BLaER1 (cell line): ENCODE data around the gene EYA4.

Experiments used
- H3K27ac ChIP-seq: shearing (Covaris generic); formaldehyde crosslinking; 2 replicates; pipeline ENCODE4 v1.8.1; 2022
- H3K27me3 ChIP-seq: shearing (Covaris generic); formaldehyde crosslinking; 2 replicates; pipeline ENCODE4 v1.8.1; 2022
- H3K36me3 ChIP-seq: shearing (Covaris generic); formaldehyde crosslinking; 2 replicates; pipeline ENCODE4 v1.8.1; 2022
- H3K4me1 ChIP-seq: shearing (Covaris generic); formaldehyde crosslinking; 2 replicates; pipeline ENCODE4 v1.8.1; 2022
- H3K4me2 ChIP-seq: shearing (Covaris generic); formaldehyde crosslinking; 2 replicates; pipeline ENCODE4 v1.8.1; 2022
- H3K4me3 ChIP-seq: shearing (Covaris generic); formaldehyde crosslinking; 2 replicates; pipeline ENCODE4 v1.8.1; 2022
- H3K9ac ChIP-seq: shearing (Covaris generic); formaldehyde crosslinking; 2 replicates; pipeline ENCODE4 v1.8.1; 2022
- H3K9me3 ChIP-seq: shearing (Covaris generic); formaldehyde crosslinking; 2 replicates; pipeline ENCODE4 v1.8.1; 2022
- H4K20me1 ChIP-seq: shearing (Covaris generic); formaldehyde crosslinking; 2 replicates; pipeline ENCODE4 v1.8.1; 2022
- Cebpa-rat ChIP-seq: shearing (Covaris generic); IDR thresholded peaks from 2 replicates; pipeline ENCODE4 v1.8.1; 2022

Gene EYA4

GRCh38 chr6:133360194-133360593, 119.0 kb downstream of the EYA4 start:
- Histone ChIP-seq H3K27ac (no peak overlapping the region), H3K4me3 (no peak overlapping the region), H3K4me1 (no peaks in the 10 kb centered on the region), H3K36me3 (peaks cover 52% of the 10 kb centered on the region), H4K20me1 (no peaks in the 10 kb centered on the region), H3K4me2 (no peak overlapping the region), H3K9me3 (peaks cover 32% of the 10 kb centered on the region), H3K9ac (no peak overlapping the region), H3K27me3 (no peaks in the 10 kb centered on the region)
- no peak for TF ChIP-seq Cebpa-rat

- no peak overlapping the region for H3K4me3 ChIP-seq
- H4K20me1 ChIP-seq: no peaks in the 10 kb centered on the region
- H3K9ac ChIP-seq: no peak overlapping the region
- no peak for TF ChIP-seq Cebpa-rat
- H3K36me3 ChIP-seq: peaks cover 53% of the 10 kb centered on the region
- H3K9me3 ChIP-seq: peaks cover 30% of the 10 kb centered on the region
- no peaks in the 10 kb centered on the region for H3K27me3 ChIP-seq
- peak overlapping the region; percentile 27; the same call in 1 of the 2 replicates for H3K27ac ChIP-seq
- H3K4me2 ChIP-seq: no peak overlapping the region
- H3K4me1 ChIP-seq: peaks cover 13% of the 10 kb centered on the region
These were observed 121.7 kb downstream of the EYA4 start for GRCh38 chr6:133362813-133363212.

- TF ChIP-seq Cebpa-rat: no peak
- Histone ChIP-seq H3K4me2 (no peak overlapping the region), H3K27ac (no peak overlapping the region), H3K36me3 (peaks cover 37% of the 10 kb centered on the region), H4K20me1 (no peaks in the 10 kb centered on the region), H3K4me1 (peaks cover 38% of the 10 kb centered on the region), H3K4me3 (no peak overlapping the region), H3K9me3 (peaks cover 21% of the 10 kb centered on the region), H3K9ac (no peak overlapping the region), H3K27me3 (no peaks in the 10 kb centered on the region)
These were observed 127.5 kb downstream of the EYA4 start for GRCh38 chr6:133368664-133369063.

- H3K9ac ChIP-seq: no peak overlapping the region
- H3K27me3 ChIP-seq: no peaks in the 10 kb centered on the region
- H3K27ac ChIP-seq: no peak overlapping the region
- peak overlapping the region; percentile 36 for H3K4me2 ChIP-seq
- TF ChIP-seq Cebpa-rat: no peak
- no peaks in the 10 kb centered on the region for H4K20me1 ChIP-seq
- H3K9me3 ChIP-seq: peaks cover 10% of the 10 kb centered on the region
- peaks cover 38% of the 10 kb centered on the region for H3K4me1 ChIP-seq
- H3K36me3 ChIP-seq: peaks cover 26% of the 10 kb centered on the region; the same call in 1 of the 2 replicates
- H3K4me3 ChIP-seq: no peak overlapping the region
These were observed 128.7 kb downstream of the EYA4 start for GRCh38 chr6:133369773-133370272.

- H4K20me1 ChIP-seq: no peaks in the 10 kb centered on the region
- H3K36me3 ChIP-seq: no peaks in the 10 kb centered on the region; the same call in 1 of the 2 replicates
- no peak overlapping the region for H3K4me3 ChIP-seq
- no peaks in the 10 kb centered on the region for H3K9me3 ChIP-seq
- TF ChIP-seq Cebpa-rat: peak; percentile 12; the same call in 1 of the 2 replicates
- H3K27me3 ChIP-seq: no peaks in the 10 kb centered on the region
- peak overlapping the region; percentile 41 for H3K4me2 ChIP-seq
- no peak overlapping the region for H3K9ac ChIP-seq
- peak overlapping the region; percentile 47; the same call in 1 of the 2 replicates for H3K27ac ChIP-seq
- H3K4me1 ChIP-seq: peaks cover 55% of the 10 kb centered on the region
These were observed 135.6 kb downstream of the EYA4 start for GRCh38 chr6:133376743-133377142.

GRCh38 chr6:133377219-133377618, 136.1 kb downstream of the EYA4 start:
- peak overlapping the region; percentile 41 for H3K4me2 ChIP-seq
- no peaks in the 10 kb centered on the region for H3K27me3 ChIP-seq
- peak overlapping the region; percentile 47; the same call in 1 of the 2 replicates for H3K27ac ChIP-seq
- H3K9me3 ChIP-seq: no peaks in the 10 kb centered on the region
- no peaks in the 10 kb centered on the region; the same call in 1 of the 2 replicates for H3K36me3 ChIP-seq
- H3K9ac ChIP-seq: no peak overlapping the region
- H3K4me3 ChIP-seq: no peak overlapping the region
- TF ChIP-seq Cebpa-rat: no peak
- H3K4me1 ChIP-seq: peaks cover 60% of the 10 kb centered on the region
- no peaks in the 10 kb centered on the region for H4K20me1 ChIP-seq

GRCh38 chr6:133380047-133380446, 138.9 kb downstream of the EYA4 start:
- Histone ChIP-seq H3K9me3 (no peaks in the 10 kb centered on the region), H3K27ac (peak overlapping the region; percentile 3; the same call in 1 of the 2 replicates), H4K20me1 (no peaks in the 10 kb centered on the region), H3K4me3 (no peak overlapping the region), H3K36me3 (peaks cover 5% of the 10 kb centered on the region; the same call in 1 of the 2 replicates), H3K4me1 (peaks cover 88% of the 10 kb centered on the region), H3K9ac (no peak overlapping the region), H3K4me2 (peak overlapping the region; percentile 2; the same call in 1 of the 2 replicates), H3K27me3 (no peaks in the 10 kb centered on the region)
- TF ChIP-seq Cebpa-rat: no peak

- Histone ChIP-seq H3K4me3 (no peak overlapping the region), H3K9me3 (no peaks in the 10 kb centered on the region), H3K27me3 (no peaks in the 10 kb centered on the region), H3K27ac (peak overlapping the region; percentile 3; the same call in 1 of the 2 replicates), H3K4me1 (peaks cover 93% of the 10 kb centered on the region), H3K9ac (no peak overlapping the region), H3K4me2 (peak overlapping the region; percentile 49), H3K36me3 (peaks cover 5% of the 10 kb centered on the region; the same call in 1 of the 2 replicates), H4K20me1 (no peaks in the 10 kb centered on the region)
- TF ChIP-seq Cebpa-rat: no peak
These were observed 139.6 kb downstream of the EYA4 start for GRCh38 chr6:133380723-133381122.

- H3K27me3 ChIP-seq: no peaks in the 10 kb centered on the region
- no peaks in the 10 kb centered on the region for H3K9me3 ChIP-seq
- peaks cover 4% of the 10 kb centered on the region; the same call in 1 of the 2 replicates for H3K36me3 ChIP-seq
- no peaks in the 10 kb centered on the region for H4K20me1 ChIP-seq
- peak overlapping the region; percentile 80 for H3K4me2 ChIP-seq
- peak overlapping the region; percentile 57; the same call in 1 of the 2 replicates for H3K9ac ChIP-seq
- H3K4me3 ChIP-seq: 0 out of 2 replicates have a peak overlapping the region, but pooled peaks have one; percentile 6
- no peak for TF ChIP-seq Cebpa-rat
- H3K4me1 ChIP-seq: peaks cover 88% of the 10 kb centered on the region
- H3K27ac ChIP-seq: peak overlapping the region; percentile 79
These were observed 147.6 kb downstream of the EYA4 start for GRCh38 chr6:133388731-133389130.

GRCh38 chr6:133390168-133390567, 149.0 kb downstream of the EYA4 start:
- no peaks in the 10 kb centered on the region for H3K27me3 ChIP-seq
- H3K9ac ChIP-seq: peak overlapping the region; percentile 57; the same call in 1 of the 2 replicates
- no peak overlapping the region for H3K4me3 ChIP-seq
- peak overlapping the region; percentile 79 for H3K27ac ChIP-seq
- TF ChIP-seq Cebpa-rat: no peak
- H4K20me1 ChIP-seq: no peaks in the 10 kb centered on the region
- peak overlapping the region; percentile 80 for H3K4me2 ChIP-seq
- H3K9me3 ChIP-seq: no peaks in the 10 kb centered on the region
- H3K4me1 ChIP-seq: peaks cover 78% of the 10 kb centered on the region
- peaks cover 4% of the 10 kb centered on the region; the same call in 1 of the 2 replicates for H3K36me3 ChIP-seq
